Liver (tissue), 3 donors: ENCODE data around the gene HOXD9.

Source experiments
- FOXA1 ChIP-seq: IDR thresholded peaks from 2 replicates; pipeline ENCODE4 v1.6.1; 2016; ENCODE audit warnings: antibody characterized with exemption
- SP1 ChIP-seq: IDR thresholded peaks from 2 replicates; pipeline ENCODE4 v1.6.1; 2018; ENCODE audit warnings: antibody characterized with exemption, mild to moderate bottlenecking
- TF ChIP-seq, protein P1 (sequence below): fragments of 150-350 bp; IDR thresholded peaks from 2 replicates; pipeline ENCODE4 v1.5.1; 2017; ENCODE audit warnings: improper control_type of control experiment, low read depth, low read length; ENCODE audit not compliant: missing input control
- donor health status: healthy.
- donor health status: healthy.

DNA sequence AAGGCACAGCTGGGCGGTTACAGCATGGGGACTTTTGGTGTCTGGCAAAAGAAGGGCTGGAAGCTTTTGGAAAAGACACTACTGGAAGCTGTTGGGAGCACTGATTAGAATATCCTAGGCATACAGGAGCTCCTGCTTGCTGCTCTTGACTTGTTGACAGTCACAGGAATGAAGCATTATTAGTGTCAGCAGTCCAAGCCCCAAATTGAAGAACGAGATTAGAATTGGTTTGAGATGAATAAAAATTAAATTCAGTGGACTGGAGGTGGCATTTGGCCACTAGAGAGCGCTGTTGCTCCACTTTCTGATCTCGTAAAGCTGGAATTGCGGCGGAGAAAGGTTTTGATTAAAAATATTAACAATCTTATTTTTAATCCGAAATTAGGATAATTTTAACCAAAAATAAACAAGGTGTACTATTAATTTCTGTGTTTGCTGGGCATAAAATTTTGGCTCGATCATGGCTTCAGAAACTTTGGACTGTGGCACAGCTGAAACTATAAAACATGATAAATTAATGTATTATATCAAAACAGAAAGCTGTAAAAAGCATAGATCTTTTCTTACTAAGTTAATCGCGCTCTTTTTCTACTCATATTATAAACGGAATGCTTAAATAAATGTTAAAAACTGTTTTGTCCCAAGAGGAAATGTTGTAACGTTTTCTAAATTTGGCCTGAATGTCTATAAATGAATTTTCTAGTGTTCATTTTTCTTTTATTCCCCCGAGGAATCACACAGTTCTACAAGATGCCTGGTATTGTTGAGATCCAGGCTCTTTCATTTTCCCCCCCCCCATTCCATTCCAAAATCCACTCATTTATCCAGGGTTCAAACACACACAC is 4.6 kb downstream of the HOXD9 start:
- TF ChIP-seq, protein P1, sequence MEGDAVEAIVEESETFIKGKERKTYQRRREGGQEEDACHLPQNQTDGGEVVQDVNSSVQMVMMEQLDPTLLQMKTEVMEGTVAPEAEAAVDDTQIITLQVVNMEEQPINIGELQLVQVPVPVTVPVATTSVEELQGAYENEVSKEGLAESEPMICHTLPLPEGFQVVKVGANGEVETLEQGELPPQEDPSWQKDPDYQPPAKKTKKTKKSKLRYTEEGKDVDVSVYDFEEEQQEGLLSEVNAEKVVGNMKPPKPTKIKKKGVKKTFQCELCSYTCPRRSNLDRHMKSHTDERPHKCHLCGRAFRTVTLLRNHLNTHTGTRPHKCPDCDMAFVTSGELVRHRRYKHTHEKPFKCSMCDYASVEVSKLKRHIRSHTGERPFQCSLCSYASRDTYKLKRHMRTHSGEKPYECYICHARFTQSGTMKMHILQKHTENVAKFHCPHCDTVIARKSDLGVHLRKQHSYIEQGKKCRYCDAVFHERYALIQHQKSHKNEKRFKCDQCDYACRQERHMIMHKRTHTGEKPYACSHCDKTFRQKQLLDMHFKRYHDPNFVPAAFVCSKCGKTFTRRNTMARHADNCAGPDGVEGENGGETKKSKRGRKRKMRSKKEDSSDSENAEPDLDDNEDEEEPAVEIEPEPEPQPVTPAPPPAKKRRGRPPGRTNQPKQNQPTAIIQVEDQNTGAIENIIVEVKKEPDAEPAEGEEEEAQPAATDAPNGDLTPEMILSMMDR, result peak; percentile 94
- TF ChIP-seq SP1, result no peak
- TF ChIP-seq FOXA1, result no peak
